BJ (cell line): ENCODE data around the gene MISP3. TPM values are rescaled to one million over a fixed set of nuclear protein-coding genes. Genes with fewer than 3 reads are reported as not detected.

Experiments used
- CTCF ChIA-PET: fragments of 350-600 bp; formaldehyde crosslinking; extraction: SDS; loops from one replicate; lab custom pipeline; 2021; ENCODE audit warnings: antibody characterized with exemption, inconsistent platforms; lab: Yijun Ruan, JAX
- POLR2A ChIA-PET: fragments of 300-600 bp; sonication (Branson Sonifier 250); formaldehyde crosslinking; extraction: SDS; loops from one replicate; lab custom pipeline; 2021; ENCODE audit warnings: antibody characterized with exemption; lab: Charles Lee
- DNase-seq: peaks from one replicate; pipeline ENCODE4 v3.0.0-alpha.2; 2011; ENCODE audit warnings: low read depth
- H3K27me3 ChIP-seq: 2 replicates; pipeline ENCODE4 v1.6.0; 2011; ENCODE audit warnings: low read length; ENCODE audit not compliant: control insufficient read depth, insufficient read depth
- H3K36me3 ChIP-seq: 2 replicates; pipeline ENCODE4 v1.5.1; 2011; ENCODE audit warnings: low read length; ENCODE audit not compliant: control insufficient read depth, insufficient read depth
- H3K4me3 ChIP-seq: 2 replicates; pipeline ENCODE4 v1.5.1; 2011; ENCODE audit warnings: low read depth, mild to moderate bottlenecking, control low read depth, low read length
- polyA plus RNA-seq: library from polyadenylated mRNA; depleted of rRNA; stranded (reverse); fragments of >200 nt; gene quantifications from 2 replicates; pipeline ENCODE4 v1.2.3, GENCODE V29; 2011
- TF ChIP-seq, protein P1 (sequence below): IDR thresholded peaks from 2 replicates; pipeline ENCODE4 v1.5.1; 2011; ENCODE audit warnings: low read depth, mild to moderate bottlenecking, control low read depth, inconsistent platforms, low read length, moderate library complexity; ENCODE audit not compliant: insufficient read depth

The MISP3 gene
- polyA plus RNA-seq, 1 experiment, result 0.58 TPM

DNA sequence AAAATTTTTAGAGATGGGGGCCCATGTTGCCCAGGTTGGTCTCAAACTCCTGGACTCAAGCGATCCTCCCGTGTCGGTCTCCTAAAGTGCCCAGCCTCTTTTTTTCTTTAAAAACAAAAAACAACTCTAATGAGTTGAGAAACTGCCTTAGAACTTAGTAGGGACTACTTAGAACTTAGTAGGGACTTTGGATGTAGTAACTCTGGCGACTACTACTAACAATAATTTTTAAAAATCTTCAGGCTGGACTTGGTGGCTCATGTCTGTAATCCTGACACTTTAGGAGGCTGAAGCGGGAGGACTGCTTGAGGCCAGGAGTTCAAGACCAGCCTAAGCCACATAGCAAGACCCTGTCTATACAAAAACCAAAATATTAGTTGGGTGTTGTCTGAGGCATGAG lies 13.5 kb downstream of the MISP3 start:
- CTCF ChIA-PET, result no interaction called here

DNA sequence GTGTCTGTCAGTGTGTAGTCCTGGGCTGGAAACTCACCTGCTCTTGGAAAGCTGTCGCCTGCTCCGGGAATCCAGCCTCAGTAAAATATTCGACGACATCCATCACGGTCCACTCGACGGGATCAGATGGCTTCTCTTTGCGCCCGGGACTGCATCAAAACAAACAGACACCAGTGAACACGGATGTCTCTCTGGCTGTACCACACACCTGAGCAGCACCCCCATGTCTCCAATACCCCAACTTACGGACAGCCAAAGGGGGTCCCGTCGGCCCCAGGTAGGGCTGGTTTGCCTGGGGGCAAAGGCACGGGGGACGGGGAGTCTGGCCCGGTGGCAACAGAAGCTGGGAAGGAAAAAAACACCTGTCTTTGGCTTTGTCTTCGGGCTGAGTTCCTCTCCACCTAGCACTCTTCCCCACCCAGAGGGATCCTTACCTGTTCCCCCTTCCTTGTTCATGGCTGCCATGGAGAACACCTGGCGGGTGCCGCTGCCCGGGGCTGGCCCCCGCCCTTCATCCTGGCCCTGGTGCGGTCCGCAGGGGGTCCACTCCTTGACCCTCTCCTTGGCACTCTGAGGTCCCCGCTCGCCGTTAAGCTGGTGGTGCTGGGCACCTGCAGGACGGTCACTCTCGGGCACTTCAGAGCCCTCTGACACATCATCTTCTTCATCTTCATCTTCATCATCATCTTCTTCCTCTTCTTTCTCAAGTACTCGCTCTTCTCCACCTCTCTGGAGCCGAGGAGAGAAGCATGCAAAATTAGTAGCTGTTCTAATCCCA lies 16.2 kb downstream of the MISP3 start:
- no peak for DNase-seq
- TF ChIP-seq, protein P1, sequence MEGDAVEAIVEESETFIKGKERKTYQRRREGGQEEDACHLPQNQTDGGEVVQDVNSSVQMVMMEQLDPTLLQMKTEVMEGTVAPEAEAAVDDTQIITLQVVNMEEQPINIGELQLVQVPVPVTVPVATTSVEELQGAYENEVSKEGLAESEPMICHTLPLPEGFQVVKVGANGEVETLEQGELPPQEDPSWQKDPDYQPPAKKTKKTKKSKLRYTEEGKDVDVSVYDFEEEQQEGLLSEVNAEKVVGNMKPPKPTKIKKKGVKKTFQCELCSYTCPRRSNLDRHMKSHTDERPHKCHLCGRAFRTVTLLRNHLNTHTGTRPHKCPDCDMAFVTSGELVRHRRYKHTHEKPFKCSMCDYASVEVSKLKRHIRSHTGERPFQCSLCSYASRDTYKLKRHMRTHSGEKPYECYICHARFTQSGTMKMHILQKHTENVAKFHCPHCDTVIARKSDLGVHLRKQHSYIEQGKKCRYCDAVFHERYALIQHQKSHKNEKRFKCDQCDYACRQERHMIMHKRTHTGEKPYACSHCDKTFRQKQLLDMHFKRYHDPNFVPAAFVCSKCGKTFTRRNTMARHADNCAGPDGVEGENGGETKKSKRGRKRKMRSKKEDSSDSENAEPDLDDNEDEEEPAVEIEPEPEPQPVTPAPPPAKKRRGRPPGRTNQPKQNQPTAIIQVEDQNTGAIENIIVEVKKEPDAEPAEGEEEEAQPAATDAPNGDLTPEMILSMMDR, result no peak
- no peaks in the 10 kb centered on the region; the same call in none of the 2 replicates for H3K36me3 ChIP-seq
- H3K27me3 ChIP-seq, result no peaks in the 10 kb centered on the region
- ChIA-PET CTCF (interaction anchor here (0.9 to 1.9 kb wide), 3 partner anchors 15 to 48 kb away, joined by 3 to 10 read pairs (median 4); partner anchors contain the start of gene ASF1B), POLR2A (no interaction called here)
- H3K4me3 ChIP-seq, result peak overlapping the region; percentile 78; the same call in 1 of the 2 replicates

More for the DNA sequence above, 13.5 kb downstream of the MISP3 start:
- Histone ChIP-seq H3K4me3 (no peak overlapping the region), H3K36me3 (no peaks in the 10 kb centered on the region; the same call in none of the 2 replicates), H3K27me3 (no peaks in the 10 kb centered on the region)
- DNase-seq, result no peak
- POLR2A ChIA-PET, result no interaction called here
- TF ChIP-seq, protein P1, result no peak

DNA sequence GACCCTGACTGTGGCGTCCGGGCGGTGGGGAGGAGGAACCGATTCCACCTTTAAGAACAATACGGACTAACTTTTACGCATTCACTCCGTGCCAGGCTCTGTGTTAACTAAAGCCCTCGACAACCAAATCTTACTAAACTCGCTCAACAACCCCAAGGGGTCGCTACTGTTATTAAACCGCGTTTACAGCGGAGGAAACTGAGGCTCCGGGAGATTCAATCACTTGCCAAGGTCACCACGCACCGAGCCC lies 16.8 kb downstream of the MISP3 start:
- DNase-seq, result no peak
- Histone ChIP-seq H3K36me3 (peaks cover under 1% of the 10 kb centered on the region), H3K4me3 (peak overlapping the region; percentile 78), H3K27me3 (no peaks in the 10 kb centered on the region)
- ChIA-PET POLR2A (no interaction called here), CTCF (interaction anchor here (0.9 to 1.0 kb wide), 2 partner anchors 32 to 47 kb away, joined by 3 to 4 read pairs; partner anchors contain the start of gene ASF1B)
- TF ChIP-seq, protein P1, result 0 out of 2 replicates have a peak, but pooled peaks have one; percentile 11

DNA sequence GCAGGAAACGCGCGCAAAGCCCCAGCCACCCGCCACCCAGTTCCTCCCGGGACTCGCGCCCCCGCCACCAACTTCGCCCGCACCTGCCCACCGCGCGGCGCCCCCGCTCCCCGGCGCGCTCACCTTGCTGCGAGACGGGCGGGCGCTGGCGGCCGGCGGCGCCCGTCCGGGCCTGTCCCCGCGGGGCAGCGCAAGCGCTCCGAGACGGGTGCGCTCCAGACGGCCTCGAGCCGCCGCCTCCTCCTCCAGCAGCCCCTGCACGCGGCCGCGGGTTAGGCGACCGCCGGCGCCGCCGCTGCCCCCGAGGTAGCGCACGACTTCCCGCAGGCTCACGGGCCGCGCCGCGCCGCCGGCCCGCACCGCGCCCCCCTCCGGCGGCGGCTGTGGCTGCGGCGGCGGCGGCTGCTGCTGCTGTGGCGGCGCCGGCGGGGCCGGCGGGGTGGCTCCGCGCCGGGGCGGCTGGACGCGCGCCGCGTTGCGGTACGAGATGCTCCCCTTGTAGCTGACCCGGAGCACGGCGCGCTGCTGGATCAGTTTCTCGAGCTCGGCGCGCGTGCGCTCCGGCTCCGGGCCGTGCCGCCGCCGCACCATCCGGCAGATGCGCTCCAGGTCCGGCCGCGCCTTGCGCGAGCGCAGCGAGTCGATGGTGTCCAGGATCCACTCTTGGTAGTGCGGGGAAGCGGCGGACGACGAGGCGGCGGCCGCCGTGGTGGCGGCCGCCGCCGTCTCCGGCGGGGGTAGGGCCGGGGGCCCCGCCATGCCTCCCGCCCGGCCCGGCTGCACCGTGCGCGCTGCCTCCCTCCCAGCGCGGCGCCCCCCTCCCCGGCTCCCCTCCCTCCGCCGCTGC lies 17.3 kb downstream of the MISP3 start:
- Histone ChIP-seq H3K36me3 (peaks cover 2% of the 10 kb centered on the region), H3K27me3 (no peaks in the 10 kb centered on the region), H3K4me3 (peak overlapping the region; percentile 78)
- no peak for DNase-seq
- TF ChIP-seq, protein P1, result no peak
- CTCF ChIA-PET, result interaction anchor here (0.6 to 1.0 kb wide), 3 partner anchors 33 to 323 kb away, joined by 3 to 4 read pairs (median 3); partner anchors contain the start of gene ASF1B
- POLR2A ChIA-PET, result interaction anchor here (0.5 kb wide), 1 partner anchor 139 kb away, joined by 6 read pairs; no protein-coding TSS in a partner anchor
